HCT116 (cell line): Measurements from ENCODE around the gene KDM1B. TPM values are rescaled to one million over a fixed set of nuclear protein-coding genes. Genes with fewer than 3 reads are reported as not detected.
A peak's percentile ranks its signal among the peaks of the same experiment; 100 is the strongest.

Experiments used
- ATAC-seq: fragments of 200-7000 bp; cut with Tn5 transposase; 2 replicates; pipeline ENCODE4 v1.9.1; 2020; ENCODE audit warnings: mild to moderate bottlenecking, moderate library complexity
- BruUV-seq: library from RNA; stranded (reverse); fragments of 400-500 nt; replicated peaks from 2 replicates; lab custom pipeline; 2021; lab: Mats Ljungman, UMichigan
- CTCF ChIA-PET: fragments of 300-600 bp; sonication (Branson Sonifier 250); formaldehyde crosslinking; loops from one replicate; lab custom pipeline; 2021; ENCODE audit warnings: antibody characterized with exemption; lab: Charles Lee
- POLR2A ChIA-PET: fragments of 300-600, 350-600 bp; sonication (Branson Sonifier 250); formaldehyde crosslinking; loops from one replicate; lab custom pipeline; 2021; ENCODE audit warnings: antibody characterized with exemption; lab: Charles Lee
- RAD21 ChIA-PET, 2 experiments: fragments of 300-600 bp; sonication (Branson Sonifier 250); formaldehyde crosslinking; loops; one replicate each; lab custom pipeline; 2023; ENCODE audit warnings: low total read pairs in 2 of 2; ENCODE audit not compliant: uncharacterized antibody in 2 of 2, unreplicated experiment in 2 of 2, low non-redundant PET in 1 of 2; lab: Charles Lee
- DNase-seq: peaks from one replicate; pipeline ENCODE4 v3.0.0-alpha.2; 2010; ENCODE audit warnings: low read depth, low spot score
- H2AFZ ChIP-seq: fragments of 200-600 bp; shearing (Covaris generic), sonication (generic); 2 replicates; pipeline ENCODE4 v1.6.1; 2017; ENCODE audit warnings: low read depth, mixed run types, mixed read lengths, antibody characterized with exemption, low read length; ENCODE audit not compliant: poor library complexity, severe bottlenecking
- H3K27ac ChIP-seq: 2 replicates; pipeline ENCODE4 v1.5.1; 2012; ENCODE audit warnings: low read depth, low read length
- H3K27me3 ChIP-seq: fragments of 200-600 bp; sonication (generic); 2 replicates; pipeline ENCODE4 v1.6.1; 2016; ENCODE audit warnings: mixed run types, low read length, mixed read lengths; ENCODE audit not compliant: insufficient read depth
- H3K36me3 ChIP-seq, 2 experiments: fragments of 200-500 bp in 1 of 2; fragments of 200-600 bp in 1 of 2; sonication (Bioruptor generic) in 1 of 2; sonication (generic) in 1 of 2; 2 replicates each; pipeline versions ENCODE4 v1.5.1 to v1.6.1; 2014 to 2016; ENCODE audit warnings: low read length in 2 of 2, inconsistent platforms in 1 of 2, mixed read lengths in 1 of 2, mixed run types in 1 of 2; ENCODE audit not compliant: insufficient read depth in 2 of 2, control insufficient read depth in 1 of 2
- H3K4me1 ChIP-seq, 2 experiments: fragments of 200-600 bp in 1 of 2; sonication (generic) in 1 of 2; 2 replicates each; pipeline versions ENCODE4 v1.5.1 to v1.6.1; 2012 to 2017; ENCODE audit warnings: low read length in 2 of 2, inconsistent platforms in 1 of 2, mild to moderate bottlenecking in 1 of 2, mixed read lengths in 1 of 2, mixed run types in 1 of 2, moderate library complexity in 1 of 2; ENCODE audit not compliant: insufficient read depth in 2 of 2, control insufficient read depth in 1 of 2
- H3K4me2 ChIP-seq: fragments of 200-600 bp; sonication (generic); 2 replicates; pipeline ENCODE4 v1.6.1; 2017; ENCODE audit warnings: mixed run types, low read length, mixed read lengths
- H3K4me3 ChIP-seq, 2 experiments: fragments of 200-600 bp in 1 of 2; sonication (generic) in 1 of 2; replicated peaks in 1 of 2; 2 replicates each; pipeline ENCODE4 v1.5.1; 2011 to 2016; ENCODE audit warnings: low read length in 2 of 2, control low read depth in 1 of 2, low read depth in 1 of 2, mild to moderate bottlenecking in 1 of 2, mixed read lengths in 1 of 2, mixed run types in 1 of 2
- H3K79me2 ChIP-seq: fragments of 200-600 bp; sonication (generic); 2 replicates; pipeline ENCODE4 v1.6.1; 2017; ENCODE audit warnings: mild to moderate bottlenecking, mixed run types, low read length, moderate library complexity, mixed read lengths; ENCODE audit not compliant: insufficient read depth
- H3K9ac ChIP-seq: fragments of 200-600 bp; sonication (generic); 2 replicates; pipeline ENCODE4 v1.6.1; 2016; ENCODE audit warnings: low read length, mixed read lengths
- H3K9me2 ChIP-seq: fragments of 200-600 bp; sonication (generic), shearing (Covaris generic); 2 replicates; pipeline ENCODE4 v1.6.1; 2017; ENCODE audit warnings: mixed run types, mild to moderate bottlenecking, moderate library complexity; ENCODE audit not compliant: insufficient read depth
- H3K9me3 ChIP-seq, 2 experiments: fragments of 200-500 bp in 1 of 2; fragments of 200-600 bp in 1 of 2; sonication (Bioruptor generic) in 1 of 2; sonication (generic) in 1 of 2; 2 replicates each; pipeline ENCODE4 v1.6.1; 2014 to 2017; ENCODE audit warnings: low read length in 2 of 2, mixed read lengths in 2 of 2, inconsistent platforms in 1 of 2, low read depth in 1 of 2, mild to moderate bottlenecking in 1 of 2, mixed run types in 1 of 2, moderate library complexity in 1 of 2; ENCODE audit not compliant: control insufficient read depth in 1 of 2, insufficient read depth in 1 of 2
- H4K20me1 ChIP-seq: fragments of 200-600 bp; sonication (generic), shearing (Covaris generic); 2 replicates; pipeline ENCODE4 v1.6.1; 2017; ENCODE audit warnings: mixed run types, mild to moderate bottlenecking, moderate library complexity; ENCODE audit not compliant: insufficient read depth
- CTCF ChIP-seq, 3 experiments: fragments of 200-600 bp in 1 of 3; sonication (generic) in 1 of 3; IDR thresholded peaks in 2 of 3; conservative IDR thresholded peaks in 1 of 3; 2 replicates each; pipeline ENCODE4 v1.5.1; 2012 to 2017; ENCODE audit warnings: low read depth in 2 of 3, low read length in 2 of 3, antibody characterized with exemption in 1 of 3, borderline replicate concordance in 1 of 3, control low read depth in 1 of 3, mild to moderate bottlenecking in 1 of 3, mixed read lengths in 1 of 3, mixed run types in 1 of 3, moderate library complexity in 1 of 3; ENCODE audit not compliant: insufficient read depth in 1 of 3
- RAD21 ChIP-seq: IDR thresholded peaks from 2 replicates; pipeline ENCODE4 v1.6.1; 2012; ENCODE audit warnings: low read depth, mild to moderate bottlenecking
- SIN3A ChIP-seq: IDR thresholded peaks from 2 replicates; pipeline ENCODE4 v1.6.1; 2012; ENCODE audit warnings: low read depth
- ZBTB33 ChIP-seq: IDR thresholded peaks from 2 replicates; pipeline ENCODE4 v1.6.1; 2011; ENCODE audit warnings: mild to moderate bottlenecking, low read length, moderate library complexity; ENCODE audit not compliant: insufficient replicate concordance; ENCODE audit errors: extremely low read depth
- ZFX ChIP-seq: fragments of 450-650 bp; IDR thresholded peaks from 2 replicates; pipeline ENCODE4 v1.6.1; 2017
- intact Hi-C: fragments of 100-400 bp; cut with micrococcal nuclease; formaldehyde crosslinking; loops from 2 replicates; pipeline ENCODE4 v1.10.0; 2022
- total RNA-seq: library from RNA; stranded (reverse); gene quantifications from one replicate; pipeline ENCODE4 v1.2.1, GENCODE V29; 2021; ENCODE audit not compliant: unreplicated experiment

Gene KDM1B
- total RNA-seq, 1 experiment from 2014 or later: 24.5 TPM

- ChIA-PET RAD21 (no interaction called here), CTCF (no interaction called here), POLR2A (interaction anchor here (0.6 kb wide), 1 partner anchor 10 kb away, joined by 3 read pairs; no protein-coding TSS in a partner anchor)
- Histone ChIP-seq H2AFZ (no peak overlapping the region), H4K20me1 (no peaks in the 10 kb centered on the region), H3K27me3 (no peaks in the 10 kb centered on the region), H3K4me1 (no peaks in the 10 kb centered on the region), H3K9ac (no peak overlapping the region), H3K36me3 (no peaks in the 10 kb centered on the region), H3K27ac (no peak overlapping the region), H3K79me2 (no peaks in the 10 kb centered on the region), H3K9me3 (no peaks in the 10 kb centered on the region), H3K4me3 (no peak overlapping the region), H3K4me2 (no peak overlapping the region), H3K9me2 (no peaks in the 10 kb centered on the region)
- no peak for TF ChIP-seq ZFX
- TF ChIP-seq SIN3A: no peak
- TF ChIP-seq CTCF (IDR thresholded peaks at IDR 0.05 in 2 of 3, conservative IDR thresholded peaks at IDR 0.05 in 1 of 3; ENCODE audit: borderline replicate concordance in 1 of 3, insufficient read depth in 1 of 3, low read depth in 2 of 3, low read length in 2 of 3): 0 out of 6 replicates have a peak, but pooled peaks of 1 of the 3 experiments have one; percentile 10
- TF ChIP-seq ZBTB33: no peak
- peak; percentile 34 for TF ChIP-seq RAD21
- ATAC-seq (no peak), DNase-seq (no peak)
- no TSS peak for BruUV-seq
- intact Hi-C loops: no loop called here
Measured at GRCh38 chr6:18121580-18122127, 33.6 kb upstream of the KDM1B start.
